Measurements from ENCODE around the gene PRELID1.

Gene PRELID1

GRCh38 chr5:177333420-177334154 is 30.0 kb downstream of the PRELID1 start:
- peaks cover 45 to 91% (median 71%) of the 10 kb centered on the region in 11 experiments for H3K36me3 ChIP-seq
- H3K9ac ChIP-seq = peak overlapping the region in 8 of 11 experiments; percentile 55 to 83 (median 76); a peak in 16 of 22 replicates
- H3K4me2 ChIP-seq = peak overlapping the region; percentile 74 to 98 (median 90)
- peaks cover 68 to 100% (median 97%) of the 10 kb centered on the region in 10 experiments for H3K4me1 ChIP-seq
- H3K27ac ChIP-seq = peak overlapping the region in 9 of 11 experiments; percentile 2 to 92 (median 83); a peak in 16 of 22 replicates
- peaks cover 10 to 100% (median 64%) of the 10 kb centered on the region in 11 experiments; a peak in 21 of 22 replicates for H4K20me1 ChIP-seq
- no peaks in the 10 kb centered on the region for H3K9me3 ChIP-seq (replicated peaks in 1 of 11)
- TF ChIP-seq Cebpa-rat (IDR thresholded peaks at IDR 0.05) = peak in 1 of 11 experiments; percentile 21; a peak in 1 of 22 replicates
- H3K27me3 ChIP-seq = no peaks in the 10 kb centered on the region
- H3K4me3 ChIP-seq = peak overlapping the region in 5 of 10 experiments; percentile 21 to 55 (median 29); a peak in 7 of 20 replicates

DNA sequence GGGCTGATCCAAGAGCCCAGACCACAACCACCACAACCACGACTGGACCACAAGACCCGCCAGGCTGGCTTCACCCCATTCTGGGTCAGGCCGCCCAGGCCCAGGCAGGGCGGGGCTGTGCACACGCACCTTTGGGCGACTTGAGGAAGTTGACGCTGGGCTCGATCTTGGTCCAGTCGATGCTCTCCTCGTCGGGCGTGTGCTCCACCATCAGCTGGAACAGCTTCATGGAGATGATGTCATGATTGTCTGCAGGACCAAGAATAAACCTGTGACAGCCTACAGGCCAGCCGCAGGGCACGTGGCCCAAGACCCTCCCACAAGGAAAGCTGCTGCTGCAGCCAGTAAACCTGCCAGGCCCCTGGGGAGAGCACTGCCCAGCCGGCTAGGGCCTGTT is 30.6 kb downstream of the PRELID1 start:
- Histone ChIP-seq H3K4me1 (peaks cover 71 to 100% (median 98%) of the 10 kb centered on the region in 10 experiments), H3K27ac (peak overlapping the region in 9 of 11 experiments; percentile 2 to 92 (median 83); a peak in 16 of 22 replicates), H3K27me3 (no peaks in the 10 kb centered on the region), H3K4me2 (peak overlapping the region; percentile 58 to 98 (median 90)), H4K20me1 (peaks cover 15 to 100% (median 69%) of the 10 kb centered on the region in 11 experiments; a peak in 21 of 22 replicates), H3K9ac (peak overlapping the region in 8 of 11 experiments; percentile 55 to 83 (median 76); a peak in 15 of 22 replicates), H3K36me3 (peaks cover 45 to 94% (median 72%) of the 10 kb centered on the region in 11 experiments), H3K9me3 (replicated peaks in 1 of 11) (no peaks in the 10 kb centered on the region), H3K4me3 (peak overlapping the region in 4 of 10 experiments; percentile 26 to 55 (median 33); a peak in 7 of 20 replicates)
- no peak for TF ChIP-seq Cebpa-rat (IDR thresholded peaks at IDR 0.05)

DNA sequence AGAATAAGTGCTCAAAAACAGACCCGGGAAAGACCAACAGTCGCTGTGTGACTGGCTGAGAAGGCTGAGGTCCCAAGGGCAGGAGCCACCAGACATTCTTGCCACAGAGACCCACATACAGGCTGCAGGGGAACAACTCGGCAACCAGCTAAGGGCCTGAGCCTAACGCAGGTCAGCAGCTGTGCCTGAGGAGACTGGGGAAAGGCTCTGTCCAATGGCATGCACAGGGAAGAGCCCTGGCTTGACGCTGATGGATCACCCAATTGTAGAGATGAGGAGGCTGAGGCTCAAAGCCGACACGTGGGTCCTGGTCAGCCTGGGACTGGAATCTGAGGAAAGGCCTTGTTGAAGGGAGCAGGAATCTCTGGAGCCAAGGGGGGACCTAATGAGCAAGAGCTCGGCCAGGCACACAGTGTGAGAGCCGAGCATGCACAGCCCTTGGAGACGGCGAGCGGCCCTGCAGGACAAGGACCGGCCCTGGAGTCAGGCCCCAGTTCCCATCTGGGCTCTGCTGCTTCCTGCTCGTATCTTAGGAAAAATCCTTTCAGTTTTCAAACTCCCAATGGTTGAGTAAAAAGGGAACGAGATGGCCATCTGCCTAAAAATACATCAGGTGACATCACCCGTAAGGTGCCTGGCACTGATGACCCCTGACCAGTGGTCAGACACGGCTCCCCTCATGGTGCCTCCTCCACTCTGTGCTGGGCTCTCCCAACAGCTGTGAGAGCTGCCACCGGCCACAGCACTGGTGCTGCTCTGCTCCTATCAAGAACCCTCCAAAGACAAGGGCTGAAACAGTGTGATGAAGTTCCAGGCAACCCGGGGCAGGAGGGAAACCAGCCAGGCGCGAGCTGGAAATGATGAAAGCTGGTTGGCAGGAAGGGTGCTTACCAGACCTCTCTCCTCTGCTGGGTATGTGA is 31.4 kb downstream of the PRELID1 start:
- peak overlapping the region in 2 of 10 experiments; percentile 26 to 29; a peak in 4 of 20 replicates for H3K4me3 ChIP-seq
- H4K20me1 ChIP-seq = peaks cover 22 to 100% (median 77%) of the 10 kb centered on the region in 11 experiments; a peak in 21 of 22 replicates
- H3K9me3 ChIP-seq (replicated peaks in 1 of 11) = no peaks in the 10 kb centered on the region
- no peaks in the 10 kb centered on the region for H3K27me3 ChIP-seq
- H3K4me1 ChIP-seq = peaks cover 80 to 100% (median 100%) of the 10 kb centered on the region in 10 experiments
- peak overlapping the region in 8 of 11 experiments; percentile 75 to 92 (median 84); a peak in 15 of 22 replicates for H3K27ac ChIP-seq
- H3K9ac ChIP-seq = peak overlapping the region in 8 of 11 experiments; percentile 55 to 83 (median 76); a peak in 15 of 22 replicates
- H3K4me2 ChIP-seq = peak overlapping the region; percentile 58 to 98 (median 90)
- no peak for TF ChIP-seq Cebpa-rat (IDR thresholded peaks at IDR 0.05)
- peaks cover 45 to 94% (median 72%) of the 10 kb centered on the region in 11 experiments for H3K36me3 ChIP-seq

- H3K27me3 ChIP-seq = no peaks in the 10 kb centered on the region
- peak overlapping the region; percentile 58 to 98 (median 90); a peak in 21 of 22 replicates for H3K4me2 ChIP-seq
- H3K9me3 ChIP-seq (replicated peaks in 1 of 11) = no peaks in the 10 kb centered on the region
- H3K27ac ChIP-seq = peak overlapping the region in 8 of 11 experiments; percentile 37 to 92 (median 84); a peak in 15 of 22 replicates
- H3K36me3 ChIP-seq = peaks cover 45 to 88% (median 67%) of the 10 kb centered on the region in 11 experiments
- no peak for TF ChIP-seq Cebpa-rat (IDR thresholded peaks at IDR 0.05)
- peaks cover 85 to 100% (median 98%) of the 10 kb centered on the region in 10 experiments for H3K4me1 ChIP-seq
- no peak overlapping the region; a peak in 2 of 20 replicates for H3K4me3 ChIP-seq
- peak overlapping the region in 8 of 11 experiments; percentile 55 to 83 (median 76); a peak in 13 of 22 replicates for H3K9ac ChIP-seq
- H4K20me1 ChIP-seq = peaks cover 22 to 100% (median 79%) of the 10 kb centered on the region in 11 experiments; a peak in 21 of 22 replicates
These were observed 32.1 kb downstream of the PRELID1 start for GRCh38 chr5:177335701-177336065.

DNA sequence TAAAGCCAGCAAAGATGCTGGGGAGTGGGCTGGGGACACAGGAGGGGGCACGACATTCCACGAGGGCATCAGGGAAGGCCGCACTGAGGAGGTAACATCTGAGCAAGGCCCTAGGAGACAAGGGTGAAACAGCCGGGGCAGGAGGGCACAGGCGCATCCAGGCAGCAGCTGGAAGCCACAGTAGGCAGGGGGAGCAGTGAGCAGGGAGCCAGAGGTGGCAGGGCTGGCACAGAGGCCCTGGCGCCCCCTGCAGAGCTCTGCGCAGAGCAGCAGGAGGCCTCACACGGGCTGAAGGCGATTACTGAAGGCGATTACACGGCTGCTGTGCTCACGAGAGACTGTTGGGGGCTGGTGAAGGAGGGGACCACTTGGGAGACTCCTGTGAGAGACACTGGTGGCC is 32.5 kb downstream of the PRELID1 start:
- Histone ChIP-seq H3K27me3 (no peaks in the 10 kb centered on the region), H3K4me2 (peak overlapping the region; percentile 17 to 98 (median 90); a peak in 20 of 22 replicates), H3K36me3 (peaks cover 46 to 84% (median 69%) of the 10 kb centered on the region in 11 experiments), H3K4me1 (peaks cover 85 to 96% (median 94%) of the 10 kb centered on the region in 10 experiments), H4K20me1 (peaks cover 22 to 96% (median 79%) of the 10 kb centered on the region in 11 experiments; a peak in 21 of 22 replicates), H3K4me3 (no peak overlapping the region), H3K9ac (peak overlapping the region in 8 of 11 experiments; percentile 55 to 83 (median 76); a peak in 14 of 22 replicates), H3K9me3 (replicated peaks in 1 of 11) (no peaks in the 10 kb centered on the region), H3K27ac (peak overlapping the region in 7 of 11 experiments; percentile 37 to 92 (median 85); a peak in 13 of 22 replicates)
- no peak for TF ChIP-seq Cebpa-rat (IDR thresholded peaks at IDR 0.05)

GRCh38 chr5:177336603-177337494 is 33.2 kb downstream of the PRELID1 start:
- Histone ChIP-seq H3K4me2 (peak overlapping the region; percentile 17 to 98 (median 90); a peak in 21 of 22 replicates), H3K9me3 (replicated peaks in 1 of 11) (no peaks in the 10 kb centered on the region), H3K4me3 (no peak overlapping the region), H3K36me3 (peaks cover 53 to 89% (median 75%) of the 10 kb centered on the region in 11 experiments), H4K20me1 (peaks cover 22 to 96% (median 79%) of the 10 kb centered on the region in 11 experiments; a peak in 21 of 22 replicates), H3K9ac (peak overlapping the region in 9 of 11 experiments; percentile 6 to 83 (median 49); a peak in 13 of 22 replicates), H3K27me3 (no peaks in the 10 kb centered on the region), H3K4me1 (peaks cover 85 to 94% (median 87%) of the 10 kb centered on the region in 10 experiments), H3K27ac (peak overlapping the region in 7 of 11 experiments; percentile 9 to 92 (median 85); a peak in 7 of 22 replicates)
- TF ChIP-seq Cebpa-rat (IDR thresholded peaks at IDR 0.05) = no peak
